GM12878 (cell line): Measurements from ENCODE around the gene LRP5.

ENCODE experiments used
- BACH1 ChIP-seq: fragments of 450-650 bp; IDR thresholded peaks from 2 replicates; pipeline ENCODE4 v1.6.1; 2017; ENCODE audit warnings: mild to moderate bottlenecking, borderline replicate concordance
- BHLHE40 ChIP-seq, 2 experiments: fragments of 450-650 bp in 1 of 2; IDR thresholded peaks; 2 replicates each; pipeline ENCODE4 v1.6.1; 2011 to 2017; ENCODE audit warnings: low read depth in 2 of 2, borderline replicate concordance in 1 of 2, improper control_type of control experiment in 1 of 2, low read length in 1 of 2, mild to moderate bottlenecking in 1 of 2
- CEBPB ChIP-seq, 2 experiments: fragments of 150-350 bp in 1 of 2; IDR thresholded peaks; 2 replicates each; pipeline ENCODE4 v1.6.1; 2012 to 2014; ENCODE audit warnings: low read depth in 2 of 2, low read length in 2 of 2, borderline replicate concordance in 1 of 2, inconsistent platforms in 1 of 2
- CHD2 ChIP-seq: IDR thresholded peaks from 2 replicates; pipeline ENCODE4 v1.6.1; 2011; ENCODE audit warnings: low read depth, low read length, improper control_type of control experiment, borderline replicate concordance
- EP300 ChIP-seq, 2 experiments: fragments of 150-350 bp in 1 of 2; IDR thresholded peaks; 2 replicates each; pipeline ENCODE4 v1.6.1; 2011 to 2012; ENCODE audit warnings: low read depth in 2 of 2, low read length in 2 of 2, borderline replicate concordance in 1 of 2, improper control_type of control experiment in 1 of 2, inconsistent platforms in 1 of 2; ENCODE audit not compliant: control insufficient read depth in 1 of 2
- FOS ChIP-seq: IDR thresholded peaks from 3 replicates; pipeline ENCODE4 v1.6.1; 2011; ENCODE audit warnings: borderline replicate concordance; ENCODE audit not compliant: insufficient read length; ENCODE audit errors: extremely low read depth
- HCFC1 ChIP-seq: fragments of 150-350 bp; IDR thresholded peaks from 2 replicates; pipeline ENCODE4 v1.6.1; 2014; ENCODE audit warnings: low read length
- MTA2 ChIP-seq: fragments of 450-650 bp; IDR thresholded peaks from 2 replicates; pipeline ENCODE4 v1.6.1; 2016; ENCODE audit warnings: low read depth, mild to moderate bottlenecking, moderate library complexity
- NR2C2 ChIP-seq: IDR thresholded peaks from 2 replicates; pipeline ENCODE4 v1.6.1; 2011; ENCODE audit warnings: borderline replicate concordance, low read depth; ENCODE audit not compliant: control insufficient read depth, insufficient read length
- POLR2A ChIP-seq: IDR thresholded peaks from 2 replicates; pipeline ENCODE4 v1.6.1; 2011; ENCODE audit warnings: low read depth, mild to moderate bottlenecking, low read length
- SMC3 ChIP-seq: IDR thresholded peaks from 2 replicates; pipeline ENCODE4 v1.6.1; 2011; ENCODE audit warnings: low read length, improper control_type of control experiment, borderline replicate concordance
- SP1 ChIP-seq: IDR thresholded peaks from one replicate; pipeline ENCODE4 v1.6.1; 2011; ENCODE audit warnings: low read depth, low read length
- TF ChIP-seq, protein P1 (sequence below): IDR thresholded peaks from 2 replicates; pipeline ENCODE4 v1.6.1; 2011; ENCODE audit warnings: low read depth, mild to moderate bottlenecking, low read length, moderate library complexity, borderline replicate concordance; ENCODE audit errors: extremely low read depth
- TF ChIP-seq, protein P2 (sequence below), 3 experiments: IDR thresholded peaks in 2 of 3; conservative IDR thresholded peaks in 1 of 3; 2 replicates each; pipeline ENCODE4 v1.5.1; 2011; ENCODE audit warnings: low read depth in 3 of 3, low read length in 3 of 3, mild to moderate bottlenecking in 3 of 3, control low read depth in 2 of 3, moderate library complexity in 2 of 3, inconsistent platforms in 1 of 3, mixed read lengths in 1 of 3; ENCODE audit not compliant: control insufficient read depth in 2 of 3, insufficient read depth in 1 of 3; ENCODE audit errors: extremely low read depth in 1 of 3

DNA sequence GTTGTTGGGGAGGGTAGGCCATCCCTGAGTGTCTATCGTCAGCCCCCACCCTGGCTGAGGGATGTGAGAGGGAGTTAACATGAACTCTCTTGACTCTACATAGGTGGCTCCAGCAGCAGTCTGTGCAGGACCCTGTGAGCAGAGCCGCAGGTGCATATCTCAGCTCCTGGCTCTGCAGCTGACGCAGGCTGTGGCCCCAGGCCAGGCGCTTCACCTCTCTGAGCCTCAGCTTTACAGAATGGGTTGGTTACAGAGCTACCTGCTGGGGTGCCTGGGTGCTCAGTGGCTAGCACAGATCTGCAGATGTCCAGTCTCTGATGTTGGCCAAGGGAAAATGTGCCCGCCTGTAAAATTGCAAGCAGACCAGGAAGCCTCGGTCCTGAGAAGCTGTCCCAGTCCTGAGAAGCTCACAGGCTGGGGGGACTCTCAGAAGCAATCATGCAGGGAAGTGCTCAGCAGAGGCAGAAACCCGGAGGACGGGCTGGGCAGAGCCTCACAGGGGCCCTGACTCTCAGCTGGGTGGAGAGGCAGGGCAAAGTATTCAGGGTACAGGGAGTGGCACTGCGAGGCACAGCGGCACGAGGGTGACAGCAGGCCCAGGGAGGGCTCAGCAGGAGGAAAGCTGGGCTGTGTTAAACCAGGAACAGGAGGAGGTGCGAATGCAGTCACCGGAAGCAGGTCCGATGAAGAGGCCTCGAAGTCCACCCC is 15.9 kb upstream of the LRP5 start:
- TF ChIP-seq BACH1 (no peak), HCFC1 (no peak), EP300 (IDR thresholded peaks at IDR 0.05; ENCODE audit: borderline replicate concordance in 1 of 2, control insufficient read depth in 1 of 2, low read depth in 2 of 2, low read length in 2 of 2) (no peak), CHD2 (no peak), FOS (no peak), SMC3 (no peak), CEBPB (IDR thresholded peaks at IDR 0.05; ENCODE audit: borderline replicate concordance in 1 of 2, low read depth in 2 of 2, low read length in 2 of 2) (no peak), NR2C2 (no peak), SP1 (no peak), BHLHE40 (IDR thresholded peaks at IDR 0.05; ENCODE audit: borderline replicate concordance in 1 of 2, low read depth in 2 of 2, low read length in 1 of 2) (no peak), POLR2A (no peak), MTA2 (no peak)
- TF ChIP-seq, protein P1, sequence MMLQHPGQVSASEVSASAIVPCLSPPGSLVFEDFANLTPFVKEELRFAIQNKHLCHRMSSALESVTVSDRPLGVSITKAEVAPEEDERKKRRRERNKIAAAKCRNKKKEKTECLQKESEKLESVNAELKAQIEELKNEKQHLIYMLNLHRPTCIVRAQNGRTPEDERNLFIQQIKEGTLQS, result no peak
- TF ChIP-seq, protein P2, sequence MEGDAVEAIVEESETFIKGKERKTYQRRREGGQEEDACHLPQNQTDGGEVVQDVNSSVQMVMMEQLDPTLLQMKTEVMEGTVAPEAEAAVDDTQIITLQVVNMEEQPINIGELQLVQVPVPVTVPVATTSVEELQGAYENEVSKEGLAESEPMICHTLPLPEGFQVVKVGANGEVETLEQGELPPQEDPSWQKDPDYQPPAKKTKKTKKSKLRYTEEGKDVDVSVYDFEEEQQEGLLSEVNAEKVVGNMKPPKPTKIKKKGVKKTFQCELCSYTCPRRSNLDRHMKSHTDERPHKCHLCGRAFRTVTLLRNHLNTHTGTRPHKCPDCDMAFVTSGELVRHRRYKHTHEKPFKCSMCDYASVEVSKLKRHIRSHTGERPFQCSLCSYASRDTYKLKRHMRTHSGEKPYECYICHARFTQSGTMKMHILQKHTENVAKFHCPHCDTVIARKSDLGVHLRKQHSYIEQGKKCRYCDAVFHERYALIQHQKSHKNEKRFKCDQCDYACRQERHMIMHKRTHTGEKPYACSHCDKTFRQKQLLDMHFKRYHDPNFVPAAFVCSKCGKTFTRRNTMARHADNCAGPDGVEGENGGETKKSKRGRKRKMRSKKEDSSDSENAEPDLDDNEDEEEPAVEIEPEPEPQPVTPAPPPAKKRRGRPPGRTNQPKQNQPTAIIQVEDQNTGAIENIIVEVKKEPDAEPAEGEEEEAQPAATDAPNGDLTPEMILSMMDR (IDR thresholded peaks at IDR 0.05 in 2 of 3, conservative IDR thresholded peaks at IDR 0.05 in 1 of 3; ENCODE audit: control insufficient read depth in 2 of 3, extremely low read depth in 1 of 3, insufficient read depth in 1 of 3, low read depth in 3 of 3, low read length in 3 of 3), result no peak
